ENCODE results near the gene EPHB1.

DNA sequence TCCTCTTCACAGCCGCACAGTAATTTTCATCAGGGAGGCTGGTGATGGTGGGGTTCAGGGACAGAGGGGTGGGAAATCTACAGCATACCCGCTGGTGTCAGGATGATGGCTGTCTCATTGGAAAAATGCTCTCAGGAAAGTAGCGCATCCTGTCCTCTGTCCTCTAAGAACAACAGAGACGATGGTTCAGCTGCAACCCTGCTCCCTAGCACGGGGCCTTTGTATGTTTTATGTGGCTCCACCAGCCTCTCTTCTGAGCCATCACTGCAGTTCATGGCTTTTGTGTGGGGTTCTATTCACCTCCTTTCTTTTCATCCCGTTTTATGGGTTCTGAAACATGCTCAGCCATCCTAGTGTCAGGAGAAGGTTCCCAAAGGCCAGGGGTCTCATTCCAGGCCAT lies 68.9 kb downstream of the EPHB1 start:
- no peak for TF ChIP-seq GATA3 (IDR thresholded peaks at IDR 0.05; ENCODE audit: low read depth, low read length)
- TF ChIP-seq GATA2 (IDR thresholded peaks at IDR 0.05; ENCODE audit: low read depth, low read length) = no peak

Data from SH-SY5Y (cell line).